Activated CD4-positive, CD25-positive, alpha-beta regulatory T cell treated with anti-CD3 and anti-CD28 coated beads, Interleukin-2, amount 50 U/mL, for 16 hours (primary cell): ENCODE results near the gene MYO7B.

Experiments
- DNase-seq: peaks from one replicate; pipeline ENCODE4 v3.0.0-alpha.2; 2020; ENCODE audit warnings: low read depth, low spot score

MYO7B gene

DNA sequence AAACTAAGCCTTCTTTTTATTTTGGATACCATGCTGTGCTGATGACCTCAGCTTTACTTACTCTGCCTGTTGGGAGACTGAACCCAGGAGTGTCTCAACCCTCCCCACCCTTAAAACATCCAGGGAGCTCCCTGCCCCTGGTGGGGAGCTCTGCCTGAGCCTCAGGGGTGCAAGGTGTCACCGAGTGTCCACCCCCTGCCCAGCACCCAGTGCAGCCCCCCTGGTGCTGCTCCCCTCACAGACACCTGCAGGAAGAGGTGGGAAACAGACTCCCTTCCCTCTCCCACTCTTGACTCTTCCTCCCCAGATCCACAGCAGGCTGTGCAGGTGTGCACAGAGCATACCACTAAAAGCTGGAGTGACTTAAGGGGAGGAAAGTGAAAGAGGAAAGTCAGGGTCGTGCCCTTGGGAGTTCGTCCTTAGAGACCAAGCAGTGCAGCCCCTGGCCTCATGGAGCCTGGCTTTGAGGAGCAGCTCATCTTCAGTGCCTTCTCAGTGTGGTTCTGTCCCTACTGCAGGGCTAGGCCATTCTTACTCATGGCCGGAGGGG, 51.3 kb downstream of the MYO7B start:
- DNase-seq, result no peak

DNA sequence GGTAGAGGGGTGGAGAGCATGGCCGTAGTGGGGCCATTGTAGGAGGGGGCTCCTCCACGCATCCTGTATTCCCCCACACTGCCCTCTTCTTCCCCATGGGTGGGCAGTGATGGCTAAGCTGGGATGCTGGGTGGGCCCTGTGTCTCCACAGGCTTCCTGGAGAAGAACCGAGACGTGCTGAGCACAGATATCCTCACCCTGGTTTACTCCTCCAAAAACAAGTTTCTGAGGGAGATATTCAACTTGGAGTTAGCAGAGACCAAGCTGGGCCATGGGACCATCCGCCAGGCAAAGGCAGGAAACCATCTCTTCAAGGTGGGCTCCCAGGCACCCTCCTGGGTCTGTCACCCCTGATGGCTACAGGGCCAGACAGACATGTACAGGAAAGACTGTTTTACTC, 52.8 kb downstream of the MYO7B start:
- no peak for DNase-seq

GRCh38 chr2:127589358-127589757, 53.9 kb downstream of the MYO7B start:
- no peak for DNase-seq

GRCh38 chr2:127589841-127590240, 54.4 kb downstream of the MYO7B start:
- no peak for DNase-seq

GRCh38 chr2:127590386-127591190, 55.1 kb downstream of the MYO7B start:
- DNase-seq, result no peak

- DNase-seq, result peak; percentile 20
Measured at GRCh38 chr2:127591221-127591923, 55.9 kb downstream of the MYO7B start.

- no peak for DNase-seq
Measured at GRCh38 chr2:127592761-127593227, 57.3 kb downstream of the MYO7B start.

DNA sequence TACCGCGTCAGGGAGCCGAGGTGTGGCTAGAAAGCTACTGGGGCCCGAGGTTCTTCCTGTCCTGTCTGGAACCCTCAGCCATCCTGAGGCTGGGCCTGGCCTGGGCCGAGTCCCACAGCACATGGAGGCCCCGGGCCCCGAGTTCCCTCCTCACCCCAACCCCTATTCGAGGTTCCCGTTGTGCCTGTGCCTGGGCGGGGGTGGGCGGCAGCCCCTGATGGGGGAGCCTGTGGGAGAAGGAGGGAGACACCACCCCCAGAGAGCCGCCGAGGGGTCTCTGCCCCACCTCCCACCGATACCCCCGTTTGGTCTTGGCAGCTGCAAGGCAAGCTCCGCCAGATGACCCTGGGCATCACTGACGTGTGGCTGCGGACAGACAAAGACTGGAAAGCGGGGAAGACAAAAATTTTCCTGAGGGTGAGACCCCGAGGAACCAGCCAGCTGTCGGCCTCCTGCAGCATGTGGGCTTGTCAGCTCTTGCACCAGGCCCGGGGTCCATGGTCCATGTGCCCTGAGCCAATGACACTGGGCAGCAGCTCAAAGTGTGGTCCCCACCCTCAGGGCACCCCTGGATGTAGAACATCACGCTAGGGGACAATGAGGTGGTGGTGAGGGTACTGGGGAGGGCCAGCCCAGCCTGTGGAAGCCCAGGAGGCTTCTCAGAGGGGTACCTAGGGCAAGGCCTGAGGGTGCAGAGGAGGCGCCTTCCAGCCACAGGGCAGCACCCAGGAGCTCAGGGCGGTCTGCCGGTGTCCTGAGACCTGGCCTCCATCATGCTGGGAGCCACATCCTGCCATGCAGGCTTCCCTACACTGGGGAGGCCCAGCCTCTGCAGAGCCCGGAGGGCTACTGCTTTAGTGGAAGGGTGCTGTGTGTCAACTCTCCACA, 58.0 kb downstream of the MYO7B start:
- no peak for DNase-seq

DNA sequence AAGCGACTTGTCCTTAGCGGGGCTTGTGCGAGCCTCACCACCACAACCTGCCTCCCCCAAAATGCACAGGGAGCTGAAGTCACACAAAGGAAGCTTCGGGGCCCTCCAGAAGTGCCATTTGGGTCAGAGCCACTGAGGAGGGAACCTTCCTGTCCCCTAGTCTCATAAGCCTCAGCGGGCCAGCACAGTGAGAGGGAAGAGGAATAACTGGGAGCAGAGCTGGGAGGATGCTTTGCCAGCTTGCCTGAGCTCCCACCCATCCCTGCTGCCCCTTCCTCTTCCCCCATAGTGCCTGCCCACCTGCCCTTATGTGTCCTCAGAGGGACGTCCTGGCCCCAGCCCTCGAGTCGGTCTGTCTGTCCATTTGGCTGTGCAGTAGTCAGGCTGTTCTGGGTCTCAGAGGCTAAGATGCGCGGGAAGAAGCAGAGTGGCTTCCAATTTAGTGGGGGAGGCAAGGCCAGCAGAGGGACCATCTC, 58.7 kb downstream of the MYO7B start:
- DNase-seq, result no peak

DNA sequence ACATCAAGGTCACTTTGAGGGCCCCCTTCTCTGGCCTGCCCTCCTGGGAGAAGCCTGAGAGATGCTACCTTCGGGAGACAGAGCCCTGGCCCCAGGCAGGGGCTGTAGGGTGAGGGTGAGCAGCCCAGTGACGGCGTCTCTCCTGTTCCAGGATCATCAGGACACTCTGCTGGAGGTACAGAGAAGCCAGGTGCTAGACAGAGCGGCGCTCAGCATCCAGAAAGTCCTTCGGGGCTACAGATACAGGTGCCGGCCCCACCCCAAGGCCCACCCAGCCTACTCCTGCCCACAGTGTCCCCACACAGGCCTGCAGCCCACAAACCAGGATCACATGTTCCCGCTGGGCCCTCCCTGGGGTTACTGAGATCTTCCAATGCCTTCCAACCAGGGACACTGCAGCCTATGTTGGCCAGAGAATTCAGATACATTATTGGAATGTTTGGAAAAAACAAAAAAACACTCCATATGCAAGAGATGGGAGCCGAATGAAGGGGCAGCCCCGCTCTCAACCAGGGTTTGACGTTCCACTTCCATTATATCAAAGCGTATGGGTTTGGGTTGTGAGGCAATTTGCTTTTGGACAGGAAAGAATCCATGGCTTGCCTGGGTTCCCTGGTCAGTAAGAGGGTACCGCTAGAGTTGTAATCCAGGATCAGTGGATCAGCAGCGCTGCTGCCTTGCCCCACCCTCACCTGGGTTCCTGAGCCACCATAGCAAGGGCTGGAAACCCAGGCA, 61.0 kb downstream of the MYO7B start:
- no peak for DNase-seq

DNA sequence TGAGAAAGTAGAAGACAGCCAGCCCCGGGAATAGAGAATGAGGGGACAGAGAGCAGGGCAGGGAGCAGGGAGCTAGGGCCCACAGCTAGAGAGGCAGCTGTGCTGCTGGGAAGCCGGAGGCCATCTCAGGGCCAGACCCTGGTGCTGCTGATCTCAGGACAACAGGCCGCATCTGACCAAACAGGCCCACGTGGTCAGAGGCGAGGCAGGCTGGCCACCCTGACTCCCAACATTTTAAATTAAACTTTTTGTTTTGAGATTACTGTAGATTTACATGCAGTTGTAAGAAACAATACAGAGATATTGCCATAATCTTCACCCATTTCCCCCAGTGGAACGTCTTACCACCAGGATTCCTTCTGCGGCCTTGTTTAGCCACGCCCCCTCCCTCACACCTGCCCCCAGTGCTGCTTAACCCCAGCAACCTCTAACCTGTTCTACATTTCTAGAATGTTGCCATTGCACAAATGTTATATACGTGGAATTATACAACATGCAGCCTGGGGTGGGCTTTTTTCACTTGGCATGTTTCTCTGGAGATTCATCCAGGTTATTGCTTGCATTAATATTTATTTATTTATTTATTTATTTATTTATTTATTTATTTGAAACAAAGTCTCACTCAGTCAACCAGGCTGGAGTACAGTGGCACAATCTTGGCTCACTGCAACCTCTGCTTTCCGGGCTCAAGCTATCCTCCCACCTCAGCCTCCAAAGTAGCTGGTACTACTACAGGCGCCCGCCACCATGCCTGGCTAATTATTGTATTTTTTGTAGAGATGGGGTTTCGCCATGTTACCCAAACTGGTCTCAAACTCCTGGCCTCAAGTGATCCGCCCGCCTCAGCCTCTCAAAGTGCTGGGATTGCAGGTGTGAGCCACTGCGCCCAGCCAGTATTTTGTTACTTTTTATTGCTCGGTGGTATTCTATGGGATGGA, 61.8 kb downstream of the MYO7B start:
- DNase-seq, result no peak

GRCh38 chr2:127597984-127598380, 62.5 kb downstream of the MYO7B start:
- DNase-seq, result no peak

- no peak for DNase-seq
Measured at GRCh38 chr2:127598711-127599110, 63.2 kb downstream of the MYO7B start.

DNA sequence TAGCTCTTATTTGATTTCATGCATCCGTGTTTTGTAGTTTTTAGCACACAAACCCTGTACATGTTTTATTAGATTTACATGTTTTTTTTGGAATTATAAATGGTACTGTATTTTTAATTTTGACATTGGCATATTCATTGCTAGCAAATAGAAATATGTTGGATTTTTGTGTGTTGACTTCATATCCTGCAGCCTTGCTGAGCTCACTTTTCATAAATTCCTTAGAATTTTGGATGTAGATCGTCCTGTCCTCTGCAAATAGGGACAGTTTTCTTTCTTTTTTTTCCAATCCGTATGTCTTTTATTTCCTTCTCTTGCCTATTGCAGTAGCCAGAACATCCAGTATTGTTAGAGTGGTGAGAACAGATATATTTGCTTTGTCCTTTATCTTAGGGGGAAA, 63.7 kb downstream of the MYO7B start:
- DNase-seq, result no peak

GRCh38 chr2:127604986-127605385, 69.5 kb downstream of the MYO7B start:
- no peak for DNase-seq

DNA sequence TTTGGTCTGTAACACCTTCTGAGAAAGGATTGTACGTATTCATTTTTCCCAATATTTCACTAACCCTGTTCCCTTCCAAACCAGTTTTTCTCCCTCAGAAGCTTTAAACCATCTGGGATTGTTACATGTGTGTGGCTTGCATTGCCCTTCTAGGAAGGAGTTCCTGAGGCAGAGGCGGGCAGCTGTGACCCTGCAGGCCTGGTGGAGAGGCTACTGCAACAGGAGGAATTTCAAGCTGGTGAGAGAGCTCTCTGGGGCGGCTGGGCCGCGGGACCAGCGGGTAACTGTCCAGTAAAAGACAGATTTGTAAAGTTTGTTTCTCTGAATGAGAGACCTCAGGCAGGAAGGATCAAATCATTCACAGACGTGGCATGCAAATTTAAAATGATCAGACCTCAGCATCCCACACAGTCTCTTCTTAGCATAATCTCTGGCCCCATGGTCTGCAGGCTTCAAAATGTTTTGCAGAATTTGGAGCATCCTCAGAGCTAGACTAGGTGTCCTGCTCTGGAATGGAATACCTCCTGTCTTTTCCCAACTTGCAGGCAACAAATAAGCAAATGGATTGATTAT, 70.3 kb downstream of the MYO7B start:
- DNase-seq, result no peak

GRCh38 chr2:127606625-127607398, 71.3 kb downstream of the MYO7B start:
- no peak for DNase-seq

DNA sequence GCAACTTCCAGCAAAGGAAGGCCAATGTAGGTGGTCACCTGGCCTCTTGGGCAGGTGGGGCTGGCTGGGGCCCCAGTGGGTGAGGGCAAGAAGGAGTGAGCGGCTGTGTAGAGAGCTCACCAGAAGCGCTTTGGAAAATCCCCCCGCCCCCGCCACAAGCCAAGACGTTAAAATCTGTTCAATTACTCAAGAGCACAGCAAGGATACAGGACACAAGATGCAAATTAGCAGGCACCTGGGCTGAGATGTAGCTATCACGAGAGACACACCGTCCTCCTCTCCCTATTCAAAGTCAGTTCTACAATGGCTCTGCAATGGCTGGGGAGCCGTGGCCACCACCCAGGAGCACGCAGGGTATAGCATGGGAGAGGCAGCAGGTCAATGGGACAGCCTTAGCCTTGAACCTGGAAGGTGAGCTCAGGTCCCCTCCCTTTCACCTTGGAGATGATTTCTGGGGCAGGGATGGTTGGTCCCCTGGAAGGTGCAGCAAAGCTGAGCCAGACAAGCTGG, 72.0 kb downstream of the MYO7B start:
- DNase-seq, result no peak
